SH-SY5Y (cell line): ENCODE measurements around the gene TCL1B.

Experiments
- GATA2 ChIP-seq: IDR thresholded peaks from 2 replicates; pipeline ENCODE4 v1.6.1; 2011; ENCODE audit warnings: mild to moderate bottlenecking, low read depth, low read length
- GATA3 ChIP-seq: IDR thresholded peaks from 2 replicates; pipeline ENCODE4 v1.6.1; 2011; ENCODE audit warnings: low read depth, mild to moderate bottlenecking, low read length, moderate library complexity

GRCh38 chr14:95662376-95663186 is 23.6 kb upstream of the TCL1B start:
- TF ChIP-seq GATA2: no peak
- TF ChIP-seq GATA3: no peak
